HUES48 (cell line): ENCODE results near the gene ACKR1.
A peak's percentile ranks its signal among the peaks of the same experiment; 100 is the strongest.

Experiments
- H3K27ac ChIP-seq: one replicate; pipeline ENCODE4 v1.7.0; 2013; ENCODE audit warnings: low read depth, low read length, inconsistent platforms
- H3K27me3 ChIP-seq: 2 replicates; pipeline ENCODE4 v1.6.1; 2013; ENCODE audit warnings: mild to moderate bottlenecking, low read length; ENCODE audit not compliant: control insufficient read depth, insufficient read depth
- H3K36me3 ChIP-seq: 2 replicates; pipeline ENCODE4 v1.6.1; 2013; ENCODE audit warnings: low read length; ENCODE audit not compliant: control insufficient read depth, insufficient read depth
- H3K4me1 ChIP-seq: 2 replicates; pipeline ENCODE4 v1.6.1; 2013; ENCODE audit warnings: mild to moderate bottlenecking, low read length; ENCODE audit not compliant: control insufficient read depth, insufficient read depth
- H3K4me3 ChIP-seq: 2 replicates; pipeline ENCODE4 v1.5.1; 2013; ENCODE audit warnings: mild to moderate bottlenecking, low read depth, low read length
- H3K9ac ChIP-seq: 2 replicates; pipeline ENCODE4 v1.6.1; 2013; ENCODE audit warnings: mild to moderate bottlenecking, low read depth, low read length, moderate library complexity
- H3K9me3 ChIP-seq: 2 replicates; pipeline ENCODE4 v1.6.1; 2013; ENCODE audit warnings: low read length; ENCODE audit not compliant: control insufficient read depth, insufficient read depth

Gene ACKR1

GRCh38 chr1:159204161-159205141 lies at the start of gene ACKR1:
TSS of gene ACKR1 (plus strand) at chr1:159204875. CDS start at chr1:159204960, 85 bp downstream.
- H3K4me3 ChIP-seq = no peak within 1 kb of the TSS
- no peaks in the 10 kb centered on the region for H3K27me3 ChIP-seq

GRCh38 chr1:159161001-159161718 lies 43.5 kb upstream of the ACKR1 start:
- H3K36me3 ChIP-seq = no peaks in the 10 kb centered on the region
- no peak overlapping the region for H3K4me3 ChIP-seq
- H3K9me3 ChIP-seq = no peaks in the 10 kb centered on the region
- H3K27ac ChIP-seq = no peak overlapping the region
- H3K9ac ChIP-seq = no peak overlapping the region
- no peaks in the 10 kb centered on the region for H3K27me3 ChIP-seq
- peaks cover 6% of the 10 kb centered on the region for H3K4me1 ChIP-seq

More at GRCh38 chr1:159204161-159205141, at the start of gene ACKR1:
- H3K9me3 ChIP-seq = no peaks in the 10 kb centered on the region
- H3K36me3 ChIP-seq = no peaks in the 10 kb centered on the region
- no peak within 1 kb of the TSS for H3K27ac ChIP-seq
- H3K4me1 ChIP-seq = 0 out of 2 replicates have a peak, but pooled peaks cover 8% of the 10 kb centered on the region
- H3K9ac ChIP-seq = no peak within 1 kb of the TSS

GRCh38 chr1:159161719-159162026 lies 43.0 kb upstream of the ACKR1 start:
- Histone ChIP-seq H3K4me1 (peaks cover 6% of the 10 kb centered on the region), H3K27me3 (no peaks in the 10 kb centered on the region), H3K36me3 (no peaks in the 10 kb centered on the region), H3K9ac (no peak overlapping the region), H3K27ac (no peak overlapping the region), H3K9me3 (no peaks in the 10 kb centered on the region), H3K4me3 (no peak overlapping the region)

- Histone ChIP-seq H3K4me1 (peaks cover 6% of the 10 kb centered on the region), H3K27ac (no peak overlapping the region), H3K27me3 (no peaks in the 10 kb centered on the region), H3K36me3 (no peaks in the 10 kb centered on the region), H3K9ac (no peak overlapping the region), H3K9me3 (no peaks in the 10 kb centered on the region), H3K4me3 (no peak overlapping the region)
Observed at GRCh38 chr1:159162516-159163265, 42.0 kb upstream of the ACKR1 start.

- Histone ChIP-seq H3K27me3 (no peaks in the 10 kb centered on the region), H3K4me1 (peaks cover 6% of the 10 kb centered on the region), H3K9me3 (no peaks in the 10 kb centered on the region)
Observed at GRCh38 chr1:159163614-159164228, 41.0 kb upstream of the ACKR1 start.

GRCh38 chr1:159168043-159168442 lies 36.6 kb upstream of the ACKR1 start:
- H3K4me1 ChIP-seq = peaks cover 10% of the 10 kb centered on the region
- no peak overlapping the region for H3K9ac ChIP-seq
- H3K36me3 ChIP-seq = no peaks in the 10 kb centered on the region
- peaks cover 15% of the 10 kb centered on the region for H3K27me3 ChIP-seq
- no peaks in the 10 kb centered on the region for H3K9me3 ChIP-seq
- H3K4me3 ChIP-seq = no peak overlapping the region
- no peak overlapping the region for H3K27ac ChIP-seq

More at GRCh38 chr1:159163614-159164228, 41.0 kb upstream of the ACKR1 start:
- Histone ChIP-seq H3K36me3 (no peaks in the 10 kb centered on the region), H3K9ac (no peak overlapping the region), H3K27ac (no peak overlapping the region), H3K4me3 (no peak overlapping the region)

- Histone ChIP-seq H3K4me1 (peaks cover 11% of the 10 kb centered on the region), H3K27me3 (peaks cover 18% of the 10 kb centered on the region), H3K27ac (no peak overlapping the region), H3K4me3 (peak overlapping the region; percentile 79; the same call in 1 of the 2 replicates), H3K9ac (no peak overlapping the region), H3K36me3 (no peaks in the 10 kb centered on the region), H3K9me3 (no peaks in the 10 kb centered on the region)
Observed at GRCh38 chr1:159170639-159171038, 34.0 kb upstream of the ACKR1 start.

- Histone ChIP-seq H3K36me3 (no peaks in the 10 kb centered on the region), H3K27me3 (peaks cover 18% of the 10 kb centered on the region), H3K9me3 (no peaks in the 10 kb centered on the region), H3K9ac (no peak within 1 kb of the TSS), H3K4me3 (peak within 1 kb of the TSS; percentile 79), H3K27ac (peak within 1 kb of the TSS; percentile 20), H3K4me1 (peaks cover 11% of the 10 kb centered on the region)
Observed at GRCh38 chr1:159171254-159171687, 33.4 kb upstream of the ACKR1 start, which contains the start of gene CADM3. TSS of gene CADM3 (plus strand) at chr1:159171615. CDS start at chr1:159171766, 151 bp downstream.

GRCh38 chr1:159171688-159172501 lies 32.8 kb upstream of the ACKR1 start:
- peaks cover 11% of the 10 kb centered on the region for H3K4me1 ChIP-seq
- no peaks in the 10 kb centered on the region for H3K9me3 ChIP-seq
- no peaks in the 10 kb centered on the region for H3K36me3 ChIP-seq
- no peak overlapping the region for H3K9ac ChIP-seq
- H3K4me3 ChIP-seq = peak overlapping the region; percentile 79
- peaks cover 18% of the 10 kb centered on the region for H3K27me3 ChIP-seq
- H3K27ac ChIP-seq = peak overlapping the region; percentile 20
